SJSA1 (cell line): ENCODE measurements around the gene TRAF3IP3. TPM values are rescaled to one million over a fixed set of nuclear protein-coding genes. Genes with fewer than 3 reads are reported as not detected.
A peak's percentile ranks its signal among the peaks of the same experiment; 100 is the strongest.

Experiments
- DNase-seq, 2 experiments: peaks; one replicate each; pipeline ENCODE4 v3.0.0-alpha.2; 2015 to 2020; ENCODE audit warnings: low spot score in 2 of 2, low read depth in 1 of 2
- H3K27ac ChIP-seq: fragments of 250-450 bp; sonication (Bioruptor Pico); 2 replicates; pipeline ENCODE4 v1.5.1; 2020; ENCODE audit warnings: mild to moderate bottlenecking, moderate library complexity
- H3K27me3 ChIP-seq: fragments of 250-450 bp; sonication (Bioruptor Pico); replicated peaks from 2 replicates; pipeline ENCODE4 v1.5.1; 2020; ENCODE audit warnings: mild to moderate bottlenecking, moderate library complexity
- H3K36me3 ChIP-seq: fragments of 250-450 bp; sonication (Bioruptor Pico); 2 replicates; pipeline ENCODE4 v1.5.1; 2020; ENCODE audit warnings: mild to moderate bottlenecking
- H3K4me1 ChIP-seq: fragments of 250-450 bp; sonication (Bioruptor Pico); replicated peaks from 2 replicates; pipeline ENCODE4 v1.6.1; 2021; ENCODE audit warnings: mild to moderate bottlenecking
- H3K4me3 ChIP-seq: fragments of 250-450 bp; sonication (Bioruptor Pico); 2 replicates; pipeline ENCODE4 v1.5.1; 2020; ENCODE audit warnings: mild to moderate bottlenecking
- H3K9me3 ChIP-seq: fragments of 250-450 bp; sonication (Bioruptor Pico); replicated peaks from 2 replicates; pipeline ENCODE4 v1.5.1; 2020; ENCODE audit warnings: mild to moderate bottlenecking
- total RNA-seq: library from RNA; depleted of rRNA; stranded (reverse); fragments of >200 nt; shearing (Covaris generic); gene quantifications from 2 replicates; pipeline ENCODE4 v1.2.3, GENCODE V29; 2014; rRNA removed

TRAF3IP3 gene
- total RNA-seq, 1 experiment from 2014 or later = not detected

DNA sequence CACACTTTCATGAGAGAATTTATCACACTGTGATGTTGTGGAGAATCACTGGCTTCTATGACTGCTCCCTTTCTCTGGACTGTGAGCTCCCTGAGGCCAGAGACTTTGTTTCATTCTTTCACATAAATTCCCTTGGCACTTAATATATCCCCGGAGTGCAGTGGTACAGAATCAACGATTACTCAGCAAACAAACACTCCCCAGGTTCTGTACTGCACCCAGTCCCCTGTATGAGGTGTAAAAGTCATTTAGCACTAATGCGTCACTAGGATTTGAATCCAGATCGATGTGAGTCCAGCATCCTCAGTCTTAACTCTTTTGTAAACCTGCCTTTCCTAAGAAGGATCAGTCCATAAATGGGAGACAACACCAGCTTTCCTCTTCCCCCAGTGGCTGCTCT is 65.1 kb downstream of the TRAF3IP3 start:
- H3K4me1 ChIP-seq = peaks cover 14% of the 10 kb centered on the region
- no peaks in the 10 kb centered on the region for H3K36me3 ChIP-seq
- no peak for DNase-seq
- no peak overlapping the region for H3K4me3 ChIP-seq
- no peak overlapping the region for H3K27ac ChIP-seq
- no peaks in the 10 kb centered on the region for H3K9me3 ChIP-seq
- 0 out of 2 replicates have a peak, but pooled peaks cover 3% of the 10 kb centered on the region for H3K27me3 ChIP-seq

DNA sequence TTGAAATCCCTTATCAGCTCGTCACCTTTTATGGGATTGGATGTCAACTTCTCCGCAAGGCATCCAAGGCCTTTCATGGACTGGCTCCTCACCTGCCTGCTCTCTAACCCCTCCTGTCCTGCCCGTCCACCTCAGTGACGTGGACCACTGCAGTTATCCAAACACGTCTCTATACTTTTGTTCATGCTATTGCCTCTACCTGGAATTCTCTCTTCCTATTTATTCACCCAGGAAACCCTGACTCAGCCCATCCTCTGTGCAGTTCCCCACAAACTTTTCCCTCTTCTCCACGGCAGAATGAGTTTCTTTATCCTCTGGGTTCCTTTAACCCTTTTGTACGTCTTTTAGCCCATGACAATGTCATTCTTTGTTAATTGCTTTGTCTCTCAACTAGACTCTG is 66.9 kb downstream of the TRAF3IP3 start:
- no peak for DNase-seq
- Histone ChIP-seq H3K4me3 (no peak overlapping the region), H3K27ac (no peak overlapping the region; the same call in 1 of the 2 replicates), H3K9me3 (no peaks in the 10 kb centered on the region), H3K36me3 (no peaks in the 10 kb centered on the region), H3K4me1 (peaks cover 14% of the 10 kb centered on the region), H3K27me3 (0 out of 2 replicates have a peak, but pooled peaks cover 3% of the 10 kb centered on the region)

DNA sequence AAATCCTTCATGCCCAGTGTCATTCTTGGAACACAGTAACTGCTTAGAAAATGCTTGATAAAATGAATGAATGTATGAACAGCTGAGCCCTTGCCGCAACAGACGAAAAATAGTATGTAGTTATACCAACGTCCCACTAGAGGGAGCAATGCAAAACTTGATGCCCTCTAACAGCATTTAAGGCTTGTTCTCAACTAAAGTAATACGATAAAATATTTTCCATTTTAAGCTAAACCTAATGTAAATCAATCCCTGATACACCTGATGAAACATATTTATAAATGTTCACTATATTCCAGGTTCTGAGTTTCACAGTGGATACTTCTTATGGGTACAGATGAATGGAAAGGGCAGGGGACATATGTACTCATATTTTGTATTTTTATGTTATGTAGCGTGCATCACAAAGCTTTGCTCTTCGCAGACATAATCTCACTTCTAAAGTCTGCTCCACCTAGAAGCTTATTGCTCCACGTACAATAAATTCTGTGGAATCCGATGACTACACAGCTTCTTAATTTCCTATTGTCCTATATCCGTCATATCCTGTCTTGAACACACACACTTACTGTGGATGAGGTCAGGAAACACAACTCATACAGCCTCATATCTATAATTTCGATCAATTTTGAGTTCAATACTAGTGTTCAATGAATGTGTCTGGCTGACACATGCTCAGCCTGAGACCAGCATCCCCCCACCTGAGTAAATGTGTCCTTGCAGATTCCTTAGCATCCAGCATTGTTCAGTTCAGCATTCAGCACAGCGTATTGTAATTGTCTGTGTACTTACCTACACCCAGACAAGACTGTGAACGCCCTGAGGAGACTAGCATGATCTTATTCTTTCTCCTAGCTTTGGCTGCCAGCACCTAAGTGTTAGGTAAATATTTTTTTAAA is 67.5 kb downstream of the TRAF3IP3 start:
- Histone ChIP-seq H3K27me3 (0 out of 2 replicates have a peak, but pooled peaks cover 3% of the 10 kb centered on the region), H3K9me3 (no peaks in the 10 kb centered on the region), H3K36me3 (0 out of 2 replicates have a peak, but pooled peaks cover 3% of the 10 kb centered on the region), H3K4me3 (no peak overlapping the region), H3K27ac (peak overlapping the region; percentile 73), H3K4me1 (peaks cover 14% of the 10 kb centered on the region)
- peak in 1 of 2 experiments; percentile 62 for DNase-seq

DNA sequence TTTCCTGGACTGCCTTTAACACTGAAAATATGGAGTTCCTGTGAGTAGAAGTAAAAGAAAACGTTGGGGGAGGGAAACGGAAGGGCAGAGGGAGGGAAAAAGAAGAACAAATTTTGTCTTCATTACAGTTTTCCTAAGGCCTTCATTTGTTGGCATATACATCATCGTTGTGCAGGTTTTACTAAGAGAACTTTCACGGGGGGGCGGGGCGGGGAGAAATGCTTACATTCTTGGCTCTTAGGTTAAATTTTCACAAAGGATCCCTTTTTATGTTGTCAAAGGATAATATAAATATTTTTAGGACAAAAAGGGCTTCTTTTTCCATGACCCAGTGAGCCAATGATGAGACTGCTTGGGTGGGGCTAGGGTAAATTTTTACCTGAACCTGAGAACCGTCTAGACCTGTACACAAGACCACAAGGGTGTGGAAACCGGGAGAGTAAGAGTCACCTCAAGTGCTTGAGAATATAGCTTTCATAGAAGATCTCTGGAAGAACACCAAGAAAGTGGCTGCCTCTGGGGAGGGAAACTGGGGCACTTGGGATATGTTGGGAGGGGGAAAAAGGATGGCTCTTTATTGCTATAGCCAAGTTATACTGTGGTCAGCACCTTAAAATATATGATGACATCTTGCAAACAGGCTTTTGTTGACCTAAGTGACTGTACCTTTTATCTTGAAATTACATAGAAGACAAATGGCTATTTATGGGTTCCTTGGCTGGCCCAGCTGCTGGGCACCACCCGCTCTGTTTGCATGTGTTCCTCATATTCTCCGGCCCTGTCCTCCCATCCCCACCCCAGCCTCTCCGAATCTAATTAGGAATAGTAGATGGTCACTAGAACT is 70.0 kb downstream of the TRAF3IP3 start:
- no peak overlapping the region for H3K27ac ChIP-seq
- no peak for DNase-seq
- H3K27me3 ChIP-seq = no peaks in the 10 kb centered on the region
- no peaks in the 10 kb centered on the region for H3K9me3 ChIP-seq
- H3K36me3 ChIP-seq = peaks cover 17% of the 10 kb centered on the region
- no peak overlapping the region for H3K4me3 ChIP-seq
- H3K4me1 ChIP-seq = peaks cover 26% of the 10 kb centered on the region

DNA sequence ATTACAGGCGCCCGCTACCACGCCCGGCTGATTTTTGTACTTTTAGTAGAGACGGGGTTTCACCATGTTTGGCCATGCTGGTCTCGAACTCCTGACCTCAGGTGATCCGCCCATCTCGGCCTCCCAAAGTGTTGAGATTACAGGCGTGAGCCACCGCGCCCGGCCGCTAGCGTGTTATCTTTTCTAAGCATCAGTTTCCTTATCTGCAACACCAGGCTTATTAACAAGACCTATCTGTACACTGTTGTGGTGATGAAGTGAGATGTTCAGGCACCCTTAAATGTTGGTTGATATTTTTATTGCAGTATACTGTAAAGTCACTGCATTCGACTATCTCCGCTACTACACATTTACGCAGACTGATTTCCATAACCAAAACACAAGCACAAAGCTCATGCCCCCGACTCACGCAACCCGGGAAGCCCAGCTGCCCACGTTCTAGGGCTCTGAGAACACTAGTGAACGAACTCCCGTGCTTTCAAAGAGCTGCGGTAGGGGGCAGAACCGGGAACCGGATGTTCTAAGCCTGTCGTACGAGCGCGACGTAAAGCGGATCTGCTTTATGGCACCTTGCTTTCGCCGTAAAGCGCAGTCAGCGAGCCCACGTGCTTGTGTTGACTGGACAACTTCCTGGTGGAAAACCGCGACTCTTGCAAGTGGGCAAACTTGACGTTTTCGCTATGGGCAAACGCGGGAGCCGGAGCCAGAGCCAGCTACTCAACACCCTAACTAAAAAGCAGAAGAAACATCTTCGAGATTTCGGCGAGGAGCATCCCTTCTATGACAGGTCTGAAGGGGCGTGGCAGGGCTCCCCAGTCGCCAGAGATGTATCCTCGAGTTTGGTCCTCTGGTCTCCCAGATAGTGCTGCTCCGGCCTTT is 71.8 kb downstream of the TRAF3IP3 start, which contains the start of gene UTP25:
TSS of gene UTP25 (plus strand) at position 589 of the 879 bp plus-strand sequence. CDS start at position 681, 92 bp downstream.
- no peaks in the 10 kb centered on the region for H3K9me3 ChIP-seq
- H3K4me1 ChIP-seq = peaks cover 39% of the 10 kb centered on the region
- H3K4me3 ChIP-seq = peak within 1 kb of the TSS; percentile 64
- DNase-seq = peak; percentile 89 to 94
- no peaks in the 10 kb centered on the region for H3K27me3 ChIP-seq
- H3K27ac ChIP-seq = peak within 1 kb of the TSS; percentile 52
- H3K36me3 ChIP-seq = peaks cover 30% of the 10 kb centered on the region

DNA sequence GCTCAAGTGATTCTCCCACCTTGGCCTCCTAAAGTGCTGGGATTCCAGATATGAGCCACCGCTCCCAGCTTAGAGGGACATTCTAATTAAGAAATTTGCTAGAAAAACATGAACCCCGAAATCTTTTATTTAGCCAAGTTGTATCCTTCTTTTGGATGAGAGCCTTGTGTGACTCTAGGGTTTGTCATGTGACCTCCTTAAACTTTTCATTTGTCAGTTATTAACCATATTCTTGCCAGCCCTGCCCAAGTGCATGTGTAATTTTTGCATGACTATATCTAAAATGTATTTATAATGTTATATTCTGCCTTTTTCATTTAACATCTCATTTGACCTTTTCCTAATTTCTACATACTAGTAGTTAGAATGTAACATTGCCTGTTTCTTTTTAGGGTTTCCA is 73.9 kb downstream of the TRAF3IP3 start:
- Histone ChIP-seq H3K27ac (no peak overlapping the region), H3K4me3 (no peak overlapping the region)

DNA sequence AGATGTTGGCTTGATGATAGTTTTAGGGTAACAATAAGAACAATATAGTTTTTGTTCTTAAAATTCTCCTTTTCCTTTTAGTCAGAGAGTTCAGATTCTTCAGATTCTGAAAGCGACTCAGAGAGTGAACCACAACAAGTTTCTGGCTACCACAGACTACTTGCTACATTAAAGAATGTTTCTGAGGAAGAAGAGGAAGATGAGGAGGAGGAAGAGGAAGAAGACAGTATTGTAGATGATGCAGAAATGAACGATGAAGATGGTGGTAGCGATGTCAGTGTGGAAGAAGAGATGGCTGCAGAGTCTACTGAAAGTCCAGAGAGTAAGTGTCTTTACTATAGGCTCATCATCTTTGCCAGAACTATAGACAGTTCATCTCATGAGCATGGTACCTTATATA is 74.9 kb downstream of the TRAF3IP3 start:
- Histone ChIP-seq H3K27me3 (no peaks in the 10 kb centered on the region), H3K36me3 (peaks cover 61% of the 10 kb centered on the region), H3K4me3 (no peak overlapping the region), H3K4me1 (peaks cover 31% of the 10 kb centered on the region), H3K9me3 (no peaks in the 10 kb centered on the region), H3K27ac (no peak overlapping the region)
- DNase-seq = no peak

More for the DNA sequence above, 73.9 kb downstream of the TRAF3IP3 start:
- H3K4me1 ChIP-seq = peaks cover 25% of the 10 kb centered on the region
- H3K9me3 ChIP-seq = no peaks in the 10 kb centered on the region
- no peak for DNase-seq
- H3K36me3 ChIP-seq = peaks cover 51% of the 10 kb centered on the region
- H3K27me3 ChIP-seq = no peaks in the 10 kb centered on the region

DNA sequence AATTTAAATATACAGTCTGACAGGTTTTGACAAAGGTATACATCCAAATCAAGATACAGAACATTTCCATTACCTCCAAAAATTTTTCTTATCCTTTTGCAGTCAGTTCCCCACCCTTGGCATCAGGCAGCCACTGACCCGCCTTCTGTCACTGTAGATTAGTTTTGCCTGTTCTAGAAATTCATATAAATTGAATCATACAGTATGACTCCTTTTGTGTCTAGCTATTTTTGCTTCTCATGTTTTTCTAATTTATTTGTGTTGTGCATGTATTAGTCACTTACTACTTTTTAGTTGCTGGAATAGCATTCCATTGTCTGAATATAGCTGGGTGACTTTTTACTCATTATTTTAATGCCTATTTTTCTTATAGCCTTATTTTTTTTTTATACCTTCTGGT is 75.8 kb downstream of the TRAF3IP3 start:
- peaks cover 40% of the 10 kb centered on the region for H3K4me1 ChIP-seq
- DNase-seq = peak in 1 of 2 experiments; percentile 26

More for the DNA sequence above, 75.8 kb downstream of the TRAF3IP3 start:
- no peak overlapping the region for H3K4me3 ChIP-seq
- H3K27ac ChIP-seq = 0 out of 2 replicates have a peak overlapping the region, but pooled peaks have one; percentile 12
- no peaks in the 10 kb centered on the region for H3K27me3 ChIP-seq
- H3K36me3 ChIP-seq = peaks cover 70% of the 10 kb centered on the region
- H3K9me3 ChIP-seq = no peaks in the 10 kb centered on the region

Other genes starting within 250 kb of the TRAF3IP3 start
- gene CAMK1G, start 172.3 kb upstream of the TRAF3IP3 start, total RNA-seq = 0.11 TPM in 1 of 2 replicates, not detected in the other
- 2.1 and 4.1 TPM in 2 replicates for gene LAMB3, start 103.6 kb upstream of the TRAF3IP3 start, total RNA-seq
- not detected in 2 replicates for gene G0S2, start 80.6 kb upstream of the TRAF3IP3 start, total RNA-seq
- gene HSD11B1, start 51.2 kb upstream of the TRAF3IP3 start, total RNA-seq = 0.13 TPM in 1 of 2 replicates, not detected in the other
- 3.5 and 4.1 TPM in 2 replicates for gene C1orf74, start 28.5 kb downstream of the TRAF3IP3 start, total RNA-seq
- not detected in 2 replicates for gene IRF6, start 50.1 kb downstream of the TRAF3IP3 start, total RNA-seq
- 3.7 and 6.9 TPM in 2 replicates for gene UTP25, start 71.9 kb downstream of the TRAF3IP3 start, total RNA-seq
- gene SYT14, start 182.2 kb downstream of the TRAF3IP3 start, total RNA-seq = 1.00 and 1.3 TPM in 2 replicates